NCI-H187 treated with DMSO at 0.1 percent for 48 hours (cell line): ENCODE data around the gene MPZ.
A peak's percentile ranks its signal among the peaks of the same experiment; 100 is the strongest.
"Not testable (repeated sequence)": the region's sequence is repeated elsewhere in the genome, so short reads cannot be mapped to it uniquely, and the experiment has no call there.

Experiments used
- DNase-seq: peaks from one replicate; lab custom pipeline; 2025; lab: John Stamatoyannopoulos, UW

The MPZ gene

GRCh38 chr1:161299347-161299746 lies 10.4 kb downstream of the MPZ start:
- DNase-seq = no peak

GRCh38 chr1:161298116-161298515 lies 11.7 kb downstream of the MPZ start:
- no peak for DNase-seq

- DNase-seq = no peak
These were observed 12.4 kb downstream of the MPZ start for GRCh38 chr1:161297415-161297814.

- DNase-seq = no peak
These were observed 19.0 kb downstream of the MPZ start for GRCh38 chr1:161290779-161291178.

GRCh38 chr1:161287482-161288054 lies 22.2 kb downstream of the MPZ start:
- DNase-seq = no peak

- DNase-seq = no peak
These were observed 24.2 kb downstream of the MPZ start for GRCh38 chr1:161285521-161285920.

- no peak for DNase-seq
These were observed 24.7 kb downstream of the MPZ start for GRCh38 chr1:161285113-161285512.

GRCh38 chr1:161282991-161283390 lies 26.8 kb downstream of the MPZ start:
- DNase-seq = no peak

- DNase-seq = no peak
These were observed 34.9 kb downstream of the MPZ start for GRCh38 chr1:161274874-161275273.

GRCh38 chr1:161273402-161273801 lies 36.4 kb downstream of the MPZ start:
- no peak for DNase-seq

GRCh38 chr1:161267321-161267720 lies 42.4 kb downstream of the MPZ start:
- DNase-seq = no peak

GRCh38 chr1:161266836-161267235 lies 42.9 kb downstream of the MPZ start:
- no peak for DNase-seq

- no peak for DNase-seq
These were observed 43.6 kb downstream of the MPZ start for GRCh38 chr1:161266202-161266601.

GRCh38 chr1:161265305-161265704 lies 44.5 kb downstream of the MPZ start:
- DNase-seq = no peak

- DNase-seq = no peak
These were observed 48.2 kb downstream of the MPZ start for GRCh38 chr1:161261261-161262235.

GRCh38 chr1:161260376-161261260 lies 49.1 kb downstream of the MPZ start:
- DNase-seq = no peak

GRCh38 chr1:161259765-161260164 lies 50.0 kb downstream of the MPZ start:
- no peak for DNase-seq

GRCh38 chr1:161259345-161259702 lies 50.4 kb downstream of the MPZ start:
- DNase-seq = no peak

GRCh38 chr1:161258439-161259344 lies 51.1 kb downstream of the MPZ start, which contains the start of gene PCP4L1:
TSS of gene PCP4L1 (plus strand) at chr1:161258745. CDS start at chr1:161258975, 230 bp downstream.
- DNase-seq = peak; percentile 49

GRCh38 chr1:161257109-161257508 lies 52.7 kb downstream of the MPZ start:
- DNase-seq = not testable (repeated sequence)

GRCh38 chr1:161255955-161256520 lies 53.7 kb downstream of the MPZ start:
- not testable (repeated sequence) for DNase-seq
